Measurements from ENCODE around the gene UGT1A6. TPM values are rescaled to one million over a fixed set of nuclear protein-coding genes. Genes with fewer than 3 reads are reported as not detected.

UGT1A6 gene
- total and polyA plus RNA-seq, 2 of the 13 experiments (the other 11 are each of a cell fraction or from before 2014, with no cell fraction given), result 0.25 TPM; not detected in 1

GRCh38 chr2:233756429-233757081, 63.9 kb downstream of the UGT1A6 start (continued):
- TF ChIP-seq, protein P1, sequence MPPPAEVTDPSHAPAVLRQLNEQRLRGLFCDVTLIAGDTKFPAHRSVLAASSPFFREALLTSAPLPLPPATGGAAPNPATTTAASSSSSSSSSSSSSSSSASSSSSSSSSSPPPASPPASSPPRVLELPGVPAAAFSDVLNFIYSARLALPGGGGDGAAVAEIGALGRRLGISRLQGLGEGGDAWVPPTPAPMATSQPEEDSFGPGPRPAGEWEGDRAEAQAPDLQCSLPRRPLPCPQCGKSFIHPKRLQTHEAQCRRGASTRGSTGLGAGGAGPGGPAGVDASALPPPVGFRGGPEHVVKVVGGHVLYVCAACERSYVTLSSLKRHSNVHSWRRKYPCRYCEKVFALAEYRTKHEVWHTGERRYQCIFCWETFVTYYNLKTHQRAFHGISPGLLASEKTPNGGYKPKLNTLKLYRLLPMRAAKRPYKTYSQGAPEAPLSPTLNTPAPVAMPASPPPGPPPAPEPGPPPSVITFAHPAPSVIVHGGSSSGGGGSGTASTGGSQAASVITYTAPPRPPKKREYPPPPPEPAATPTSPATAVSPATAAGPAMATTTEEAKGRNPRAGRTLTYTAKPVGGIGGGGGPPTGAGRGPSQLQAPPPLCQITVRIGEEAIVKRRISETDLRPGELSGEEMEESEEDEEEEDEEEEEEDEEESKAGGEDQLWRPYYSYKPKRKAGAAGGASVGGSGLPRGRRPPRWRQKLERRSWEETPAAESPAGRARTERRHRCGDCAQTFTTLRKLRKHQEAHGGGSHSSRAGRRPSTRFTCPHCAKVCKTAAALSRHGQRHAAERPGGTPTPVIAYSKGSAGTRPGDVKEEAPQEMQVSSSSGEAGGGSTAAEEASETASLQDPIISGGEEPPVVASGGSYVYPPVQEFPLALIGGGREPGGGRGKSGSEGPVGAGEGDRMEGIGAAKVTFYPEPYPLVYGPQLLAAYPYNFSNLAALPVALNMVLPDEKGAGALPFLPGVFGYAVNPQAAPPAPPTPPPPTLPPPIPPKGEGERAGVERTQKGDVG (CRISPR knock-in tag; IDR thresholded peaks at IDR 0.05; ENCODE audit: borderline replicate concordance), result no peak
- no peak for TF ChIP-seq POLR2AphosphoS2 (IDR thresholded peaks at IDR 0.05; ENCODE audit: low read depth, low read length)
- no peak for TF ChIP-seq ZNF598 (CRISPR knock-in tag; IDR thresholded peaks at IDR 0.05; ENCODE audit: borderline replicate concordance)
- TF ChIP-seq, protein P2, sequence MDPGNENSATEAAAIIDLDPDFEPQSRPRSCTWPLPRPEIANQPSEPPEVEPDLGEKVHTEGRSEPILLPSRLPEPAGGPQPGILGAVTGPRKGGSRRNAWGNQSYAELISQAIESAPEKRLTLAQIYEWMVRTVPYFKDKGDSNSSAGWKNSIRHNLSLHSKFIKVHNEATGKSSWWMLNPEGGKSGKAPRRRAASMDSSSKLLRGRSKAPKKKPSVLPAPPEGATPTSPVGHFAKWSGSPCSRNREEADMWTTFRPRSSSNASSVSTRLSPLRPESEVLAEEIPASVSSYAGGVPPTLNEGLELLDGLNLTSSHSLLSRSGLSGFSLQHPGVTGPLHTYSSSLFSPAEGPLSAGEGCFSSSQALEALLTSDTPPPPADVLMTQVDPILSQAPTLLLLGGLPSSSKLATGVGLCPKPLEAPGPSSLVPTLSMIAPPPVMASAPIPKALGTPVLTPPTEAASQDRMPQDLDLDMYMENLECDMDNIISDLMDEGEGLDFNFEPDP (CRISPR knock-in tag; conservative IDR thresholded peaks at IDR 0.05), result no peak
- peak; percentile 95 for TF ChIP-seq HNF4A (CRISPR knock-in tag; IDR thresholded peaks at IDR 0.05)
- 0 out of 2 replicates have a peak, but pooled peaks have one; percentile 47 for TF ChIP-seq ZNF557 (CRISPR knock-in tag; IDR thresholded peaks at IDR 0.05)
- 0 out of 2 replicates have a peak, but pooled peaks have one; percentile 74 for TF ChIP-seq ZNF841 (CRISPR knock-in tag; IDR thresholded peaks at IDR 0.05; ENCODE audit: borderline replicate concordance)
- TF ChIP-seq, protein P3, sequence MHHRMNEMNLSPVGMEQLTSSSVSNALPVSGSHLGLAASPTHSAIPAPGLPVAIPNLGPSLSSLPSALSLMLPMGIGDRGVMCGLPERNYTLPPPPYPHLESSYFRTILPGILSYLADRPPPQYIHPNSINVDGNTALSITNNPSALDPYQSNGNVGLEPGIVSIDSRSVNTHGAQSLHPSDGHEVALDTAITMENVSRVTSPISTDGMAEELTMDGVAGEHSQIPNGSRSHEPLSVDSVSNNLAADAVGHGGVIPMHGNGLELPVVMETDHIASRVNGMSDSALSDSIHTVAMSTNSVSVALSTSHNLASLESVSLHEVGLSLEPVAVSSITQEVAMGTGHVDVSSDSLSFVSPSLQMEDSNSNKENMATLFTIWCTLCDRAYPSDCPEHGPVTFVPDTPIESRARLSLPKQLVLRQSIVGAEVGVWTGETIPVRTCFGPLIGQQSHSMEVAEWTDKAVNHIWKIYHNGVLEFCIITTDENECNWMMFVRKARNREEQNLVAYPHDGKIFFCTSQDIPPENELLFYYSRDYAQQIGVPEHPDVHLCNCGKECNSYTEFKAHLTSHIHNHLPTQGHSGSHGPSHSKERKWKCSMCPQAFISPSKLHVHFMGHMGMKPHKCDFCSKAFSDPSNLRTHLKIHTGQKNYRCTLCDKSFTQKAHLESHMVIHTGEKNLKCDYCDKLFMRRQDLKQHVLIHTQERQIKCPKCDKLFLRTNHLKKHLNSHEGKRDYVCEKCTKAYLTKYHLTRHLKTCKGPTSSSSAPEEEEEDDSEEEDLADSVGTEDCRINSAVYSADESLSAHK (CRISPR knock-in tag; IDR thresholded peaks at IDR 0.05; ENCODE audit: borderline replicate concordance), result no peak
- TF ChIP-seq HIVEP1 (CRISPR knock-in tag; IDR thresholded peaks at IDR 0.05), result no peak
- no peak for TF ChIP-seq SAFB2 (CRISPR knock-in tag; IDR thresholded peaks at IDR 0.05; ENCODE audit: borderline replicate concordance, low read depth)
- no peak for TF ChIP-seq ZNF7 (CRISPR knock-in tag; IDR thresholded peaks at IDR 0.05)
- peak; percentile 82; the same call in 1 of the 2 replicates for TF ChIP-seq SNAPC2 (CRISPR knock-in tag; IDR thresholded peaks at IDR 0.05)
- TF ChIP-seq, protein P4, sequence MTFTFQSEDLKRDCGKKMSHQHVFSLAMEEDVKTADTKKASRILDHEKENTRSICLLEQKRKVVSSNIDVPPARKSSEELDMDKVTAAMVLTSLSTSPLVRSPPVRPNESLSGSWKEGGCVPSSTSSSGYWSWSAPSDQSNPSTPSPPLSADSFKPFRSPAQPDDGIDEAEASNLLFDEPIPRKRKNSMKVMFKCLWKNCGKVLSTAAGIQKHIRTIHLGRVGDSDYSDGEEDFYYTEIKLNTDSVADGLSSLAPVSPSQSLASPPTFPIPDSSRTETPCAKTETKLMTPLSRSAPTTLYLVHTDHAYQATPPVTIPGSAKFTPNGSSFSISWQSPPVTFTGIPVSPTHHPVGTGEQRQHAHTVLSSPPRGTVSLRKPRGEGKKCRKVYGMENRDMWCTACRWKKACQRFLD (CRISPR knock-in tag; IDR thresholded peaks at IDR 0.05; ENCODE audit: borderline replicate concordance), result no peak; the same call in 1 of the 2 replicates
- no peak for TF ChIP-seq PCBP2 (optimal IDR thresholded peaks at IDR 0.05; ENCODE audit: low read depth, low read length, poor library complexity, severe bottlenecking)
- TF ChIP-seq, protein P5, sequence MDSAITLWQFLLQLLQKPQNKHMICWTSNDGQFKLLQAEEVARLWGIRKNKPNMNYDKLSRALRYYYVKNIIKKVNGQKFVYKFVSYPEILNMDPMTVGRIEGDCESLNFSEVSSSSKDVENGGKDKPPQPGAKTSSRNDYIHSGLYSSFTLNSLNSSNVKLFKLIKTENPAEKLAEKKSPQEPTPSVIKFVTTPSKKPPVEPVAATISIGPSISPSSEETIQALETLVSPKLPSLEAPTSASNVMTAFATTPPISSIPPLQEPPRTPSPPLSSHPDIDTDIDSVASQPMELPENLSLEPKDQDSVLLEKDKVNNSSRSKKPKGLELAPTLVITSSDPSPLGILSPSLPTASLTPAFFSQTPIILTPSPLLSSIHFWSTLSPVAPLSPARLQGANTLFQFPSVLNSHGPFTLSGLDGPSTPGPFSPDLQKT (CRISPR knock-in tag; IDR thresholded peaks at IDR 0.05; ENCODE audit: borderline replicate concordance), result no peak
- TF ChIP-seq RXRB (CRISPR knock-in tag; IDR thresholded peaks at IDR 0.05; ENCODE audit: borderline replicate concordance), result peak; percentile 99
- TF ChIP-seq, protein P6, sequence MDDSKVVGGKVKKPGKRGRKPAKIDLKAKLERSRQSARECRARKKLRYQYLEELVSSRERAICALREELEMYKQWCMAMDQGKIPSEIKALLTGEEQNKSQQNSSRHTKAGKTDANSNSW (CRISPR knock-in tag; IDR thresholded peaks at IDR 0.05; ENCODE audit: borderline replicate concordance), result no peak
- no peak for TF ChIP-seq ZNF879 (CRISPR knock-in tag; IDR thresholded peaks at IDR 0.05)
- peak; percentile 81 for TF ChIP-seq JUN (CRISPR knock-in tag; IDR thresholded peaks at IDR 0.05)

Data from HepG2 (cell line).